HL-60/S4 treated with retinoic acid at 250 ng/mL for 4 days and 3 days (cell line): ENCODE data around the gene TSPOAP1.

Source experiments
- in situ Hi-C: fragments of 300-500 bp; cut with MboI; formaldehyde crosslinking; loops from 2 replicates; pipeline ENCODE4 v1.7.0; 2022; ENCODE audit warnings: low sequenced_read_pairs

Gene TSPOAP1

DNA sequence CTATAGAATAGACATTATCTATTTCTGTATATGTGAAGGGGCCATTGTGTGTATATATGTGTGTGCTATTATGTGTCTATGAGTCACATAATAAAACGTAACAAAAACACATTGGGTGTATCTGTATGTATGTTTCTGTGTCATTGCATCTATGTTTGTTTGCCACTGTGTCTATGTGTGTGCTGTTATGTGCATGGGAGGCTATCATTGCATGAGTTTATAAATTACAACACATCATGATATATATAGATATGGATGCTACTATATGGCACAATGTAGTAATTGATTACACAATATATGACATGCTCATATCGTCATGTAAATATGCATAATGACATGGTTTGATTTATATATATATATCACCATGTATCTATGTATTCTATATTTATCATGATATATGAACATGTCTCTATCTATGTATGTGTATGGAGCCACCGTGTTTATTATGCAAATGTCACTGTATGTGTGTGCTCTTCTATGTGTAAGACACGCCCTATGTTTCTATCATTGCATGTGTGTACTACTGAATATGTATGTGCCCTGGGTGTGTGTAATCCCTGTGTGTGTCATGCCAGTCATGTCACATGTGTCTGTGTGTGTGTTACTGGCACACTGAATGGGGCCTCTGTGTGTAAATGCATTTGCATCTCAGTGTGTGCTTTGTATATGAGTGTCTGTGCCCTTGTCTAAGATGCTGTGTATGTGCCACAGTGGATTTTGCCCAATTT lies 1.4 kb upstream of the TSPOAP1 start:
- in situ Hi-C loops: no loop called here

- in situ Hi-C loops: no loop called here
These were observed 627 bp upstream of the TSPOAP1 start for GRCh38 chr17:58329035-58329809.

DNA sequence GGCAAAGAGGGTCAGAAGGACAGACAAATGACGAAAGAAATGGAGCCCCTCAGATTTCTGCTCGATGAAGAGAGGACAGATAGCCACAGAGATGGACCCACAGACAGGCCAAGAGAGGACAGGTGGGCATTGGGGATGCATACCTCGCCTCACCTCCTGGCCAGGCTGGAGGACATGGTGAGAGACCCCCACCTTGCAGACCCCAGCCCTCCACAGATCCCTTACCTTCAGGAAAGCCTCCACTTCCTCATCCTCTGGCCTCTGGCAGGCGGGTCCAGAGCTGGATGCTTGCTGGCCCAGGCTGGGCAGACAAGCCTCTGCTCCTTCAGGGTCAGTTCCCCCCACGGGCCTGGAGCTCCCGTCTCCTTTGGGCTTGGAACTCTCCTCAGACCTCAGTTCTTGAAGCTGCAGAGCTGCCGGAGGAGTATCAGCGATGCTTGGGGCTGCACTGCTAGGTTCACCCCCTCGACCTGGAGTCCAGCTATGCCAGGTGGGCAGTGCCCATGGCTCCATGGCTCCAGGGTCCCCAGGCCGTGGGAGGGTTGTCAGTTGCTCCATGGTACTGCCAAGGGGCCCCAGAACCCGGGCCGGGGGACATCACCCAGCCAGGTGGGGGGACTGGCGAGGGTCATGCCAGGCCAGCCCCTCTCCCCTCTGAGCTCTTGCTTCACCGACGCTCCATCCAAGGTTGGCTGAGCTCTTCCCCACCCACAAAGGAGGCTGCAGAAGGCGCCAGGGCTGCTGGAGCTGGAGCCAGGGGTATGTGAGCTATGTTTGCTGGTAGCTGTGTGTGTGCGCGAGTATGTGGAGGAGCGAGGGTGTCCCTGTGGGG lies 1.0 kb downstream of the TSPOAP1 start:
- in situ Hi-C loops: no loop called here

- in situ Hi-C loops: no loop called here
These were observed 1.8 kb downstream of the TSPOAP1 start for GRCh38 chr17:58326609-58327362.

DNA sequence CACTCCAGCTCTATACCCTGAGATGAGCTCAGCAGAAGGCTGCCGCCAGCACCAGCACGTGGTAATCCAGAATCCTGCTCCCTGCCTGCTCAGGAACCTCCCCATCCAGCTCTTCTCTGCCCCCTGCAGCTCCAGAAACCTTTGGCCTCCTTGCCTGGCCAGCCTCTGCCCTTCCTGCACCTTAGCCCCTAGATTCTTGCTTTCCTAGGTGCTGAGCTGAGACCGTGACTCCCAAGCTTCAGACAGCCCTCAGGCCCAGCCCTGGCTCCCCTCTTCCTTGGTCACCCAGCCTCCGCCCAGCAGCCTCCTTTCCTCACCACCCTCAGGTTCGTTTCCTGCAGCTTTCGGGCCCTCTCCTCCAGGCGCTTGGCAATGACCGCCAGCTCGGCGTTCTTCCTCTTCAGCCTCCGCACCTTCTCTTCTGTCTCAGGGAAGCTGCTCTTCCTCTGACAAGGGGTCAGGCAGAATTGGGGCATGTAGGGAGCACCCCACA lies 2.6 kb downstream of the TSPOAP1 start:
- in situ Hi-C loops: no loop called here

DNA sequence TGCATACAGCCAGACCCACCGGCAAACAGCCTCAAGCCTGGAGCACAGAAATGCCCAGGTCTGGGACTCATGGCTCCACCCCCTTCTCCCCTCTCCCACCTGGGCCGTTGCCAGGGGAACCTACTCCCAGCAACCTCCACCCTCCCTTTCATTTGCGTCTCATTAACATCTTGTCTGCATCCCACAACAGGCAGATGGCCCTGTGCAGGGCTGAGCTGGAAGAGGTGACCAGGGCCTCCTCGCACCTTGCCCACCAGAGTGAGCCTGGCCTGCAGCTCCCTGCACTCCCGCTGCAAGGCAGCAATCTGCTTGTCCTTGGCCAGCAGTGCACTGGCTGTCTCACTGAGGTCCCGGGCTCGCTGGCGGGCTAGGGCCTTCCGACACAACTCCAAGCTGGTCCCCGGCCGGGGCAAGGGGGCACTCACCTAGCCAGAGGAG lies 3.3 kb downstream of the TSPOAP1 start:
- in situ Hi-C loops: no loop called here

DNA sequence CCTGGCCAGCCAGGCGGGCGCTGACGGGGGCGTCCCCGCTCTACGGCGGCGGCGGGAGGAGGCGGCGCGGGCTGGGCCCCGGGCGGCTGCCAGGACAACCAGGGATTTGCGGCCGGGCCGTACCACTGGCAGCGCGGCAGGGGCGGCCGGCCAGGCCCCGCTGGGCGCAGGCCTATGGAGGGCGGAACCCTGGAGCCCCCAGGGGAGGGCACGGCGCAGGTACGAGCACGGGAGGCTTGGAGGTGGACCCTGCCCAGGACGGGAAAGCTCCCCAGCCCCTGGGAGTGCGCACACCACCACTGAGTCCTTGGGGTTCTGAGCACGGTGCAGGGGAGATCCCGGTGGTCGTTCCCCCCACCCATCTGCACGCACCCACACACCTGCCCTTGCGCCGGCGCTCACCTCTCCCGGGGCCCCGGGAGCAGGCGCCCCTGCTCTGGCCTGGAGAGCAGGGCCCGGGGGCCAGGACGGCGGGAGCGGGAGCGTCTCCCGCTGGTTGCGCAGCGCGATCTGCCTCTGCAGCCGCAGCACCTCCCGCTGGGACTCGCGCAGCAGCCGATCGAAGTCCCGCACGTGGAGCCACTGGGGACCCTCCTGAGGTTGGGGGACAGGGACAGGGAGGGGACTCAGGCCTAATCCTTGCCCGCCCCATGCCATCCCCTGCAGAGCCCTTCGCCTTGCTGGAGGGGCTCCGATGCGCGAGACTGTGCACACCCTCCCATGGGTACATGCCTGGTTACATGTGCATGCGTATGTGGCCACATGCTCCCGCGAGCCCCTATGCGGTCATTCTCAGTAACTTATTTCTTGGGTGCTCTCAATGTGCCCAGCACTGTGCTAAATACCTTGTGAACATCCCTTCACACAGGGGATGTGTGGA lies 3.9 kb downstream of the TSPOAP1 start:
- in situ Hi-C loops: no loop called here

GRCh38 chr17:58324056-58324408 lies 4.6 kb downstream of the TSPOAP1 start:
- in situ Hi-C loops: no loop called here

GRCh38 chr17:58323366-58324055 lies 5.1 kb downstream of the TSPOAP1 start:
- in situ Hi-C loops: no loop called here

DNA sequence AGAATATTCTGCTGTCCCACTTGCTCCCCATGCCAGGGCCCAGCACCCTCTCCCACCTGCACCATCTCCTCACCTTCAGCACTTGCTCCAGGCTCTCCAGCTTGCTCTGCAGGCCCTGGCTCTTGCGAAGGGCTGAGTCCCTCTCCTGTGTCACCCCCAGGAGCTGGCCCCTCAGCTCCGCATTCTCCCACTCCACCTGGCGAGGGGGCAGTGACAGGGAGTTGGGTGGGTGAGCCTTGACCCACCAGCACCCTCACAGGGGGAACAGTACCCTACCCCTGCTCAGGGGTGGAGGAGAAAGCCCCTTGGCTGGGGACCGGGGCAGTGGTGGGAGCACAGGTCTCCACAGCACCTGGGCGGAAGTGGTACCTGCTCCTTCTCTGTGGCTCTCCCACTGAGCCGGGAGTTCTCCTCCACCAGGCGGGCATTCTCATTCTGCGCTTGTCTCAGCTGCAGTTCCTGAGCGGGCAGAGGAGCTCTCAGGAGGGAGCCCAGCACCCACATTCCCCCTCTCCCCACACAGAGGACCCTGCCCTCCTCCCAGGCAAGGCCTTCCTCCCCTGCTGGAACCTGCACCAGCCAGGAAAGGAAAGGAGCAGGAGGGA lies 5.9 kb downstream of the TSPOAP1 start:
- in situ Hi-C loops: no loop called here

- in situ Hi-C loops: no loop called here
These were observed 6.7 kb downstream of the TSPOAP1 start for GRCh38 chr17:58321571-58322525.

GRCh38 chr17:58320570-58321323 lies 7.8 kb downstream of the TSPOAP1 start:
- in situ Hi-C loops: no loop called here

DNA sequence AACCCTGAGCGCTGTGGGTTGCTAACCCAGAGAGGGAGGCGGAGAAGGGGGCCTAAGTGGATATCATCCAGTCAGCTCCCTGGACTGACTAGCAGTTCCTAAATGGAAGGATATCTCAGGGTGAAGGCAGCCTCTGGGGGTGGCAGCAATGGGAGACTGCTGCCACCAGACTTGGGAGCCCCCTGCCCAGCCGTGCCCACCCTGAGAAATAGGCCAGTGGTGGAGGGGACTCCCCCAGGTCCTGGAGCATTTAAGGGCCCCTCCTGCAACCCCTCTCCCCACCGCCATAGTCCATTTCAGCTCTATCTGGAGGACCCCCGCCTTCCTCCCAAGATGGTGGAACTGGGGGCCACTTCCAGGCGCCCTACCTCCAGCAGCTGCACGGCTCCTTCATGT lies 8.4 kb downstream of the TSPOAP1 start:
- in situ Hi-C loops: no loop called here

- in situ Hi-C loops: no loop called here
These were observed 9.1 kb downstream of the TSPOAP1 start for GRCh38 chr17:58319173-58320162.

DNA sequence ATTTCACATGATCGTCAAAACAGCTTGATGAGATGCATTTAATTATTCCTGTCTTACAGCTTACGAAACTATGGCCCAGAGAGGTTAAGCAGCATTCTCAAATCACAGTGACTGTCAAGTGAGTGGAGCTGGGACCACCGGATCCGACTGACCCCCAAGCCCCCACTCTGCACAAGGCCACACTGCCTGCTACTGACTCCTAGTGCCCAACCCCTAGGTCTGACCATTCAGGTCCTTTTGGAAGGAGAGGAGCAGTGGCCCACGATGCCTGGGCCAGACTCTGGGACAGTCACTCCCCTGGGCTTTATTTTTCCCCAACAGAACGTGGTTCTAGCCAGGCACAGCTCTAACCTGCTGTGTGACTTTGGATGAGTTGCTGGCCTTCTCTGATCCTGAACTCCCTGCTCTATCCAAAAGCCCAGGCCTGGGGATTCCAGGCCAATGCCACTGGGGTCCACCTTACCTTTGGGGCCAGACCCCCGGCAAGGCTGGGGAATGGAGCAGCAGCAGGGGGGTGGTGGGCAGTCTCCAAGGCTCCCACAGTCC lies 9.9 kb downstream of the TSPOAP1 start:
- in situ Hi-C loops: no loop called here
